ENCODE data around the gene SETDB2.
A peak's percentile ranks its signal among the peaks of the same experiment; 100 is the strongest.

SETDB2 gene

GRCh38 chr13:49435992-49436391, 8.1 kb upstream of the SETDB2 start:
- DNase-seq (ENCODE audit: low read depth), result no peak

- DNase-seq (ENCODE audit: low read depth), result peak; percentile 58
Observed at GRCh38 chr13:49436890-49437289, 7.2 kb upstream of the SETDB2 start.

GRCh38 chr13:49437705-49438104, 6.4 kb upstream of the SETDB2 start:
- no peak for DNase-seq (ENCODE audit: low read depth)

GRCh38 chr13:49439609-49440008, 4.5 kb upstream of the SETDB2 start:
- no peak for DNase-seq (ENCODE audit: low read depth)

GRCh38 chr13:49441312-49441711, 2.8 kb upstream of the SETDB2 start:
- no peak for DNase-seq (ENCODE audit: low read depth)

GRCh38 chr13:49441846-49442245, 2.2 kb upstream of the SETDB2 start:
- DNase-seq (ENCODE audit: low read depth), result no peak

GRCh38 chr13:49443357-49443703, 744 bp upstream of the SETDB2 start:
- DNase-seq (ENCODE audit: low read depth), result no peak

- DNase-seq (ENCODE audit: low read depth), result peak; percentile 34
Observed at GRCh38 chr13:49444524-49445395, 686 bp downstream of the SETDB2 start.

GRCh38 chr13:49446473-49446872, 2.4 kb downstream of the SETDB2 start:
- DNase-seq (ENCODE audit: low read depth), result no peak

- DNase-seq (ENCODE audit: low read depth), result no peak
Observed at GRCh38 chr13:49448753-49449152, 4.7 kb downstream of the SETDB2 start.

- DNase-seq (ENCODE audit: low read depth), result no peak
Observed at GRCh38 chr13:49450105-49450819, 6.2 kb downstream of the SETDB2 start.

GRCh38 chr13:49452725-49453457, 8.8 kb downstream of the SETDB2 start:
- no peak for DNase-seq (ENCODE audit: low read depth)

GRCh38 chr13:49453465-49453864, 9.4 kb downstream of the SETDB2 start:
- DNase-seq (ENCODE audit: low read depth), result no peak

- no peak for DNase-seq (ENCODE audit: low read depth)
Observed at GRCh38 chr13:49454388-49455006, 10.4 kb downstream of the SETDB2 start.

- DNase-seq (ENCODE audit: low read depth), result no peak
Observed at GRCh38 chr13:49455007-49455398, 10.9 kb downstream of the SETDB2 start.

GRCh38 chr13:49456156-49456555, 12.1 kb downstream of the SETDB2 start:
- no peak for DNase-seq (ENCODE audit: low read depth)

- no peak for DNase-seq (ENCODE audit: low read depth)
Observed at GRCh38 chr13:49457221-49457620, 13.1 kb downstream of the SETDB2 start.

- DNase-seq (ENCODE audit: low read depth), result no peak
Observed at GRCh38 chr13:49459580-49459979, 15.5 kb downstream of the SETDB2 start.

- DNase-seq (ENCODE audit: low read depth), result no peak
Observed at GRCh38 chr13:49464085-49464484, 20.0 kb downstream of the SETDB2 start.

- DNase-seq (ENCODE audit: low read depth), result no peak
Observed at GRCh38 chr13:49464621-49465325, 20.7 kb downstream of the SETDB2 start.

- DNase-seq (ENCODE audit: low read depth), result no peak
Observed at GRCh38 chr13:49466292-49466838, 22.3 kb downstream of the SETDB2 start.
